Measurements from ENCODE around the gene ZNF512B.
"Not testable (repeated sequence)": the region's sequence is repeated elsewhere in the genome, so short reads cannot be mapped to it uniquely, and the experiment has no call there.

The ZNF512B gene

GRCh38 chr20:63964412-63964811 is 5.3 kb downstream of the ZNF512B start:
- no peak for DNase-seq (ENCODE audit: low read depth, low spot score)
- TF ChIP-seq CTCF (IDR thresholded peaks at IDR 0.05; ENCODE audit: insufficient read depth, low read length, missing control alignments) = no peak
- CTCF ChIA-PET = interaction anchor here (1.0 kb wide), 1 partner anchor 427 kb away, joined by 4 read pairs; the partner anchor contains the start of gene PTK6
- POLR2A ChIA-PET = no interaction called here
- no peak overlapping the region for H3K4me3 ChIP-seq (ENCODE audit: low read depth, low read length)

- ChIA-PET CTCF (interaction anchor here (0.6 to 1.0 kb wide), 2 partner anchors 16 to 426 kb away, joined by 3 to 4 read pairs; partner anchors contain the start of gene PTK6), POLR2A (no interaction called here)
Observed at GRCh38 chr20:63963784-63964301, 5.9 kb downstream of the ZNF512B start.

GRCh38 chr20:63963348-63963741 is 6.4 kb downstream of the ZNF512B start:
- TF ChIP-seq CTCF (IDR thresholded peaks at IDR 0.05; ENCODE audit: insufficient read depth, low read length, missing control alignments) = no peak
- no peak overlapping the region for H3K4me3 ChIP-seq (ENCODE audit: low read depth, low read length)
- no peak for DNase-seq (ENCODE audit: low read depth, low spot score)
- ChIA-PET POLR2A (no interaction called here), CTCF (interaction anchor here (0.6 to 1.0 kb wide), 2 partner anchors 17 to 426 kb away, joined by 3 to 4 read pairs; partner anchors contain the start of gene PTK6)

More at GRCh38 chr20:63963784-63964301, 5.9 kb downstream of the ZNF512B start:
- H3K4me3 ChIP-seq (ENCODE audit: low read depth, low read length) = no peak overlapping the region
- no peak for TF ChIP-seq CTCF (IDR thresholded peaks at IDR 0.05; ENCODE audit: insufficient read depth, low read length, missing control alignments)
- no peak for DNase-seq (ENCODE audit: low read depth, low spot score)

- H3K4me3 ChIP-seq (ENCODE audit: low read depth, low read length) = no peak overlapping the region
- ChIA-PET CTCF (interaction anchor here (0.5 to 1.4 kb wide), 2 partner anchors 18 to 174 kb away, joined by 3 to 6 read pairs; partner anchors contain the start of genes PRPF6 and SAMD10), POLR2A (no interaction called here)
- TF ChIP-seq CTCF (IDR thresholded peaks at IDR 0.05; ENCODE audit: insufficient read depth, low read length, missing control alignments) = no peak
- DNase-seq (ENCODE audit: low read depth, low spot score) = no peak
Observed at GRCh38 chr20:63962426-63963347, 7.0 kb downstream of the ZNF512B start.

- DNase-seq (ENCODE audit: low read depth, low spot score) = no peak
- H3K4me3 ChIP-seq (ENCODE audit: low read depth, low read length) = no peak overlapping the region
- TF ChIP-seq CTCF (IDR thresholded peaks at IDR 0.05; ENCODE audit: insufficient read depth, low read length, missing control alignments) = no peak
- CTCF ChIA-PET = interaction anchor here (0.5 to 1.4 kb wide), 2 partner anchors 18 to 173 kb away, joined by 3 to 6 read pairs; partner anchors contain the start of genes PRPF6 and SAMD10
- POLR2A ChIA-PET = no interaction called here
Observed at GRCh38 chr20:63961664-63962425, 7.9 kb downstream of the ZNF512B start.

GRCh38 chr20:63960654-63961621 is 8.8 kb downstream of the ZNF512B start:
- POLR2A ChIA-PET; H3K4me3 ChIP-seq (ENCODE audit: low read depth, low read length); DNase-seq (ENCODE audit: low read depth, low spot score): not testable (repeated sequence)
- CTCF ChIA-PET = interaction anchor here (1.4 kb wide), 1 partner anchor 19 kb away, joined by 6 read pairs; the partner anchor contains the start of genes PRPF6 and SAMD10

All from AG04449 (cell line).